CD14-positive monocyte (primary cell): ENCODE measurements around the gene ZNF560. TPM values are rescaled to one million over a fixed set of nuclear protein-coding genes. Genes with fewer than 3 reads are reported as not detected.

Experiments
- DNase-seq, 3 donors: peaks; one replicate each; pipeline ENCODE4 v3.0.0-alpha.2; 2011 to 2022
- H2AFZ ChIP-seq: 2 replicates; pipeline ENCODE4 v1.6.0; 2012; ENCODE audit warnings: mild to moderate bottlenecking, low read depth, low read length, inconsistent platforms; ENCODE audit not compliant: insufficient read depth, poor library complexity, severe bottlenecking
- H3K27ac ChIP-seq, 2 donors: 1 replicate in 1 of 2; 2 replicates in 1 of 2; pipeline ENCODE4 v1.5.1; 2012 to 2013; ENCODE audit warnings: low read length in 2 of 2, control low read depth in 1 of 2, inconsistent platforms in 1 of 2, low read depth in 1 of 2, mild to moderate bottlenecking in 1 of 2
- H3K27me3 ChIP-seq, 2 donors: one replicate each; pipeline versions ENCODE4 v1.6.0 to v1.6.1; 2011 to 2013; ENCODE audit warnings: low read length in 2 of 2; ENCODE audit not compliant: control insufficient read depth in 2 of 2, insufficient read depth in 2 of 2
- H3K36me3 ChIP-seq, 2 donors: replicated peaks in 1 of 2; 1 replicate in 1 of 2; 2 replicates in 1 of 2; pipeline versions ENCODE4 v1.5.1 to v1.6.1; 2012 to 2013; ENCODE audit warnings: low read length in 2 of 2, control low read depth in 1 of 2, inconsistent platforms in 1 of 2, mild to moderate bottlenecking in 1 of 2; ENCODE audit not compliant: insufficient read depth in 2 of 2, control insufficient read depth in 1 of 2
- H3K4me1 ChIP-seq, 2 donors: 1 replicate in 1 of 2; 2 replicates in 1 of 2; pipeline versions ENCODE4 v1.5.1 to v1.6.1; 2012 to 2013; ENCODE audit warnings: low read length in 2 of 2, control low read depth in 1 of 2, inconsistent platforms in 1 of 2, mild to moderate bottlenecking in 1 of 2, moderate library complexity in 1 of 2; ENCODE audit not compliant: insufficient read depth in 2 of 2, control insufficient read depth in 1 of 2
- H3K4me2 ChIP-seq: replicated peaks from 2 replicates; pipeline ENCODE3; 2012; ENCODE audit warnings: low read length, moderate library complexity, mild to moderate bottlenecking; ENCODE audit not compliant: poor library complexity, severe bottlenecking; ENCODE audit errors: extremely low read depth
- H3K4me3 ChIP-seq, 3 experiments: fragments of 200-600 bp in 1 of 3; sonication (generic) in 1 of 3; replicated peaks in 1 of 3; 1 replicate in 2 of 3; 2 replicates in 1 of 3; pipeline ENCODE4 v1.5.1; 2011 to 2013; ENCODE audit warnings: low read length in 3 of 3, mild to moderate bottlenecking in 3 of 3, control low read depth in 2 of 3, low read depth in 2 of 3, inconsistent platforms in 1 of 3, moderate library complexity in 1 of 3
- H3K79me2 ChIP-seq: 2 replicates; pipeline ENCODE4 v1.6.0; 2012; ENCODE audit warnings: mild to moderate bottlenecking, control low read depth, inconsistent platforms, low read length, moderate library complexity; ENCODE audit not compliant: insufficient read depth
- H3K9ac ChIP-seq: 2 replicates; pipeline ENCODE4 v1.6.0; 2017; ENCODE audit warnings: low read length, mild to moderate bottlenecking; ENCODE audit not compliant: insufficient read depth, poor library complexity, severe bottlenecking
- H3K9me3 ChIP-seq, 2 donors: replicated peaks in 1 of 2; 1 replicate in 1 of 2; 2 replicates in 1 of 2; pipeline versions ENCODE4 v1.5.1 to v1.6.1; 2012 to 2013; ENCODE audit warnings: low read length in 2 of 2, control low read depth in 1 of 2; ENCODE audit not compliant: control insufficient read depth in 1 of 2, insufficient read depth in 1 of 2
- H4K20me1 ChIP-seq: 2 replicates; pipeline ENCODE4 v1.6.0; 2012; ENCODE audit warnings: mild to moderate bottlenecking, low read length, control low read depth, moderate library complexity; ENCODE audit not compliant: insufficient read depth
- H3K27ac Mint-ChIP-seq, 7 donors: one replicate each; pipeline ENCODE4 v1.8.0; 2020; ENCODE audit warnings: mild to moderate bottlenecking in 7 of 7, mixed read lengths in 7 of 7, moderate library complexity in 6 of 7, inconsistent platforms in 2 of 7
- H3K27me3 Mint-ChIP-seq, 3 donors: one replicate each; pipeline ENCODE4 v1.8.0; 2021 to 2022; ENCODE audit warnings: low read depth in 3 of 3, mild to moderate bottlenecking in 3 of 3, mixed read lengths in 3 of 3, moderate library complexity in 3 of 3, inconsistent platforms in 1 of 3
- H3K36me3 Mint-ChIP-seq, 2 donors: one replicate each; pipeline ENCODE4 v1.8.0; 2020; ENCODE audit warnings: mixed read lengths in 2 of 2, inconsistent platforms in 1 of 2, mild to moderate bottlenecking in 1 of 2
- H3K4me1 Mint-ChIP-seq: one replicate; pipeline ENCODE4 v1.8.0; 2020; ENCODE audit warnings: mild to moderate bottlenecking, mixed read lengths
- H3K4me3 Mint-ChIP-seq, 2 donors: one replicate each; pipeline ENCODE4 v1.8.0; 2020; ENCODE audit warnings: mild to moderate bottlenecking in 2 of 2, mixed read lengths in 2 of 2, moderate library complexity in 1 of 2
- H3K9me3 Mint-ChIP-seq, 7 donors: one replicate each; pipeline ENCODE4 v1.8.0; 2020 to 2022; ENCODE audit warnings: mixed read lengths in 7 of 7, mild to moderate bottlenecking in 6 of 7, moderate library complexity in 6 of 7, inconsistent platforms in 2 of 7
- WGBS: methylation state at CpG from one replicate; pipeline ENCODE4 v1.1.5; 2013; ENCODE audit warnings: missing lambda C conversion rate; ENCODE audit not compliant: insufficient coverage; 5-methylcytosine and 5-hydroxymethylcytosine counted together
- intact Hi-C, 2 donors: fragments of 100-400 bp; cut with micrococcal nuclease; formaldehyde crosslinking; loops; one replicate each; pipeline versions ENCODE4 v1.15.0 to v1.15.1; 2023
- polyA plus RNA-seq, 3 donors: library from polyadenylated mRNA; depleted of rRNA in 1 of 3; unstranded in 2 of 3; stranded (reverse) in 1 of 3; fragments of 300-500 nt in 2 of 3; fragments of >200 nt in 1 of 3; fragmentation: Illumina TruSeq in 2 of 3; gene quantifications; 1 replicate in 2 of 3; 2 replicates in 1 of 3; pipeline ENCODE4 v1.2.3, GENCODE V29; 2012 to 2021
- TF ChIP-seq, protein P1 (sequence below): fragments of 200-600 bp; IDR thresholded peaks from one replicate; pipeline ENCODE4 v1.8.0; 2022; ENCODE audit warnings: antibody characterized with exemption, mild to moderate bottlenecking

The ZNF560 gene
- polyA plus RNA-seq, 3 donors = not detected

DNA sequence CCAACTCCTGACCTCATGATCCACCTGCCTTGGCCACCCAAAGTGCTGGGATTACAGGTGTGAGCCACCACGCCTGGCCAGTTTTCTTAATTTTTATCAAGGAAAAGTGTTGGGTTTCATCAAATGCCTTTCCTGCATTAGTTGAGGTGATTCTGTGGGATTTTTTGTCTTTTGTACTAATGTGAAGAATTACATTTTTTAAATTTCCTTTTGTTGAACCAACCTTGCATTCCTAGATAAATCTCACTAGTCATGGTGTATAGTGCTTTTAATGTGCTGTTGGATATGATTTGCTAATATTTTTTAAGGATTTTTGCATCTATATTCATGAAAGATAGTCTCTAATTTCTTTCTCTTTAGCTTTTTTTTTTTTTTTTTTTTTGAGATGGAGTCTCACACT lies 2.4 kb upstream of the ZNF560 start:
- Mint-ChIP-seq H3K4me1 (peaks cover 7% of the 10 kb centered on the region), H3K9me3 (peaks cover 30 to 90% (median 87%) of the 10 kb centered on the region in 7 donors), H3K27me3 (peaks cover 7 to 14% (median 13%) of the 10 kb centered on the region in 3 donors), H3K27ac (no peak overlapping the region), H3K4me3 (no peak overlapping the region), H3K36me3 (peaks cover 0 to 8% of the 10 kb centered on the region in 2 donors)
- H3K79me2 ChIP-seq = no peaks in the 10 kb centered on the region
- no peak for DNase-seq
- intact Hi-C loops = no loop called here
- H4K20me1 ChIP-seq = no peaks in the 10 kb centered on the region
- H3K4me1 ChIP-seq = no peaks in the 10 kb centered on the region
- H2AFZ ChIP-seq = no peak overlapping the region
- WGBS = 100% methylated on average over 1 of the region's 1 CpG
- peaks cover 0 to 4% of the 10 kb centered on the region in 2 donors for H3K27me3 ChIP-seq
- H3K4me3 ChIP-seq = no peak overlapping the region
- H3K27ac ChIP-seq = no peak overlapping the region
- no peak overlapping the region for H3K4me2 ChIP-seq
- TF ChIP-seq, protein P1, sequence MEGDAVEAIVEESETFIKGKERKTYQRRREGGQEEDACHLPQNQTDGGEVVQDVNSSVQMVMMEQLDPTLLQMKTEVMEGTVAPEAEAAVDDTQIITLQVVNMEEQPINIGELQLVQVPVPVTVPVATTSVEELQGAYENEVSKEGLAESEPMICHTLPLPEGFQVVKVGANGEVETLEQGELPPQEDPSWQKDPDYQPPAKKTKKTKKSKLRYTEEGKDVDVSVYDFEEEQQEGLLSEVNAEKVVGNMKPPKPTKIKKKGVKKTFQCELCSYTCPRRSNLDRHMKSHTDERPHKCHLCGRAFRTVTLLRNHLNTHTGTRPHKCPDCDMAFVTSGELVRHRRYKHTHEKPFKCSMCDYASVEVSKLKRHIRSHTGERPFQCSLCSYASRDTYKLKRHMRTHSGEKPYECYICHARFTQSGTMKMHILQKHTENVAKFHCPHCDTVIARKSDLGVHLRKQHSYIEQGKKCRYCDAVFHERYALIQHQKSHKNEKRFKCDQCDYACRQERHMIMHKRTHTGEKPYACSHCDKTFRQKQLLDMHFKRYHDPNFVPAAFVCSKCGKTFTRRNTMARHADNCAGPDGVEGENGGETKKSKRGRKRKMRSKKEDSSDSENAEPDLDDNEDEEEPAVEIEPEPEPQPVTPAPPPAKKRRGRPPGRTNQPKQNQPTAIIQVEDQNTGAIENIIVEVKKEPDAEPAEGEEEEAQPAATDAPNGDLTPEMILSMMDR = no peak
- peaks cover 65 to 82% of the 10 kb centered on the region in 2 donors for H3K9me3 ChIP-seq
- no peak overlapping the region for H3K9ac ChIP-seq
- no peaks in the 10 kb centered on the region for H3K36me3 ChIP-seq

DNA sequence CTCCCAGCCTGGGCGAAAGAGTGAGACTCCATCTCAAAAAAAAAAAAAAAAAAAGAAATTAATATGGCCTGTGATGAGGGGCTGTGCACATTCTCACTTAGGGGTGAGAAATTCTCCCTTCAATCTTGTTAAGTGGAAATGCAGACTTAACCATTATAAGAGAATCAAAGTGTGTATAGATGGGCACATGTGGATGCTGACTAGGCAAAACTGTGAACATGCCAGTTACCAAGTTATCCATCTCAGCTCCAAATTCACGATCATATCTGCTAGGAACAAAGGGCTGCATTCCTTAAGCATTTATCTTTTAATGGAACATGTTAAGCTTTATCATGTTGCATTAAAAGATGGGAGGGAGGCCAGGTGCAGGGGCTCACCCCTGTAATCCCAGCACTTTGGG lies 4.3 kb downstream of the ZNF560 start:
- peaks cover 7% of the 10 kb centered on the region for H3K4me1 Mint-ChIP-seq
- H3K27ac Mint-ChIP-seq = no peak overlapping the region
- Histone ChIP-seq H3K27ac (no peak overlapping the region), H3K4me1 (no peaks in the 10 kb centered on the region), H3K9me3 (peaks cover 67 to 79% of the 10 kb centered on the region in 2 donors), H3K4me3 (no peak overlapping the region), H3K79me2 (no peaks in the 10 kb centered on the region), H3K4me2 (no peak overlapping the region), H3K27me3 (peaks cover 0 to 4% of the 10 kb centered on the region in 2 donors), H4K20me1 (no peaks in the 10 kb centered on the region), H3K9ac (no peak overlapping the region), H3K36me3 (no peaks in the 10 kb centered on the region), H2AFZ (no peak overlapping the region)
- intact Hi-C loops = no loop called here
- no CpG with 5 or more reads among the region's 2 CpGs for whole genome bisulfite sequencing
- H3K27me3 Mint-ChIP-seq = peaks cover 7 to 13% (median 12%) of the 10 kb centered on the region in 3 donors
- DNase-seq = no peak
- H3K4me3 Mint-ChIP-seq = no peak overlapping the region
- H3K36me3 Mint-ChIP-seq = peaks cover 0 to 8% of the 10 kb centered on the region in 2 donors
- peaks cover 27 to 80% (median 79%) of the 10 kb centered on the region in 7 donors for H3K9me3 Mint-ChIP-seq
- TF ChIP-seq, protein P1 = no peak
